OCI-LY3 (cell line): ENCODE results near the gene GSG1L.

Experiments used
- H2AFZ ChIP-seq: fragments of 200-600, 300-600 bp; shearing (Covaris generic); 2 replicates; pipeline ENCODE4 v1.6.0; 2014; ENCODE audit warnings: antibody characterized with exemption, low read depth, low read length
- H3K27ac ChIP-seq: fragments of 200-600, 300-600 bp; sonication (generic); 2 replicates; pipeline ENCODE4 v1.5.1; 2014; ENCODE audit warnings: mild to moderate bottlenecking, low read length, moderate library complexity, mixed read lengths
- H3K27me3 ChIP-seq: fragments of 200-600, 300-600 bp; sonication (generic); 2 replicates; pipeline ENCODE4 v1.6.1; 2014; ENCODE audit warnings: low read depth, low read length, mixed read lengths
- H3K36me3 ChIP-seq: fragments of 200-600, 300-600 bp; sonication (generic); replicated peaks from 2 replicates; pipeline ENCODE3; 2014; ENCODE audit warnings: low read depth, low read length, mixed read lengths
- H3K4me1 ChIP-seq: fragments of 300-600, 200-600 bp; sonication (generic); 2 replicates; pipeline ENCODE4 v1.6.1; 2014; ENCODE audit warnings: low read length, mixed read lengths
- H3K4me2 ChIP-seq: fragments of 200-600, 300-600 bp; sonication (generic); 2 replicates; pipeline ENCODE4 v1.6.1; 2014; ENCODE audit warnings: low read length, mixed read lengths
- H3K4me3 ChIP-seq: fragments of 300-600, 200-600 bp; sonication (generic); 2 replicates; pipeline ENCODE4 v1.5.1; 2014; ENCODE audit warnings: antibody characterized with exemption, mild to moderate bottlenecking, low read length, moderate library complexity
- H3K79me2 ChIP-seq: fragments of 300-600, 200-600 bp; shearing (Covaris generic); 2 replicates; pipeline ENCODE4 v1.6.1; 2014; ENCODE audit warnings: mild to moderate bottlenecking, low read length, mixed read lengths
- H3K9ac ChIP-seq: fragments of 300-600, 200-600 bp; shearing (Covaris generic); 2 replicates; pipeline ENCODE4 v1.6.0; 2014; ENCODE audit warnings: mild to moderate bottlenecking, low read length, moderate library complexity
- H3K9me3 ChIP-seq: fragments of 200-600, 300-600 bp; shearing (Covaris generic); 2 replicates; pipeline ENCODE4 v1.6.1; 2014; ENCODE audit warnings: low read length, mixed read lengths; ENCODE audit not compliant: insufficient read depth
- H4K20me1 ChIP-seq: fragments of 200-600, 300-600 bp; sonication (generic); 2 replicates; pipeline ENCODE4 v1.6.1; 2016; ENCODE audit warnings: low read length, mixed read lengths; ENCODE audit not compliant: insufficient read depth
- CTCF ChIP-seq: fragments of 200-600, 300-600 bp; sonication (generic); IDR thresholded peaks from 2 replicates; pipeline ENCODE4 v1.5.1; 2014; ENCODE audit warnings: antibody characterized with exemption, low read length, low read depth
- EZH2phosphoT487 ChIP-seq: fragments of 200-600 bp; shearing (Covaris generic); IDR thresholded peaks from 2 replicates; pipeline ENCODE4 v1.6.1; 2018; ENCODE audit warnings: antibody characterized with exemption, mixed run types, low read depth

GSG1L gene

GRCh38 chr16:27870116-27870798 lies 193.3 kb downstream of the GSG1L start:
- no peak overlapping the region for H3K9ac ChIP-seq
- H4K20me1 ChIP-seq = no peaks in the 10 kb centered on the region
- H3K4me1 ChIP-seq = peaks cover 7% of the 10 kb centered on the region; the same call in 1 of the 2 replicates
- no peak overlapping the region for H3K4me3 ChIP-seq
- H2AFZ ChIP-seq = no peak overlapping the region
- H3K27me3 ChIP-seq = no peaks in the 10 kb centered on the region
- H3K27ac ChIP-seq = no peak overlapping the region
- H3K4me2 ChIP-seq = no peak overlapping the region
- TF ChIP-seq EZH2phosphoT487 (no peak), CTCF (no peak)
- no peaks in the 10 kb centered on the region; the same call in 1 of the 2 replicates for H3K9me3 ChIP-seq
- H3K36me3 ChIP-seq = no peaks in the 10 kb centered on the region
- H3K79me2 ChIP-seq = no peaks in the 10 kb centered on the region

- Histone ChIP-seq H3K4me2 (no peak overlapping the region), H3K4me3 (no peak overlapping the region), H3K36me3 (no peaks in the 10 kb centered on the region), H2AFZ (no peak overlapping the region), H3K9ac (no peak overlapping the region), H4K20me1 (no peaks in the 10 kb centered on the region), H3K79me2 (no peaks in the 10 kb centered on the region), H3K27ac (no peak overlapping the region), H3K27me3 (no peaks in the 10 kb centered on the region), H3K9me3 (no peaks in the 10 kb centered on the region; the same call in 1 of the 2 replicates), H3K4me1 (peaks cover 7% of the 10 kb centered on the region; the same call in 1 of the 2 replicates)
- no peak for TF ChIP-seq EZH2phosphoT487
- TF ChIP-seq CTCF = no peak
Observed at GRCh38 chr16:27869411-27869810, 194.1 kb downstream of the GSG1L start.

- no peaks in the 10 kb centered on the region for H3K79me2 ChIP-seq
- no peak overlapping the region for H3K4me2 ChIP-seq
- no peak overlapping the region for H3K9ac ChIP-seq
- H3K4me3 ChIP-seq = no peak overlapping the region
- H3K27ac ChIP-seq = no peak overlapping the region
- no peak for TF ChIP-seq CTCF
- no peak for TF ChIP-seq EZH2phosphoT487
- no peaks in the 10 kb centered on the region for H3K27me3 ChIP-seq
- peaks cover 4% of the 10 kb centered on the region for H3K9me3 ChIP-seq
- no peaks in the 10 kb centered on the region for H4K20me1 ChIP-seq
- H2AFZ ChIP-seq = no peak overlapping the region
- H3K4me1 ChIP-seq = peaks cover 7% of the 10 kb centered on the region; the same call in 1 of the 2 replicates
- H3K36me3 ChIP-seq = no peaks in the 10 kb centered on the region
Observed at GRCh38 chr16:27868180-27868579, 195.3 kb downstream of the GSG1L start.

GRCh38 chr16:27867122-27868110 lies 196.1 kb downstream of the GSG1L start:
- Histone ChIP-seq H3K9ac (no peak overlapping the region), H3K4me1 (peaks cover 7% of the 10 kb centered on the region; the same call in 1 of the 2 replicates), H3K4me2 (no peak overlapping the region), H3K9me3 (peaks cover 4% of the 10 kb centered on the region), H3K27ac (no peak overlapping the region), H3K27me3 (no peaks in the 10 kb centered on the region), H2AFZ (no peak overlapping the region), H3K36me3 (no peaks in the 10 kb centered on the region), H3K4me3 (no peak overlapping the region), H3K79me2 (no peaks in the 10 kb centered on the region), H4K20me1 (no peaks in the 10 kb centered on the region)
- TF ChIP-seq EZH2phosphoT487 = no peak
- TF ChIP-seq CTCF = peak; percentile 55
